Effector memory CD8-positive, alpha-beta T cell (primary cell): ENCODE results near the gene CARMIL3.
"Not testable (repeated sequence)": the region's sequence is repeated elsewhere in the genome, so short reads cannot be mapped to it uniquely, and the experiment has no call there.

Experiments
- ATAC-seq: fragments of 150-1000 bp; cut with Tn5 transposase; replicated peaks from 2 replicates; pipeline ENCODE4 v1.10.0; 2021; ENCODE audit warnings: mild to moderate bottlenecking, moderate library complexity
- DNase-seq, 3 experiments: peaks; one replicate each; pipeline ENCODE4 v3.0.0; 2021
- H3K27ac Mint-ChIP-seq, 2 donors: one replicate each; pipeline ENCODE4 v1.8.0; 2022; ENCODE audit warnings: mild to moderate bottlenecking in 2 of 2, mixed read lengths in 2 of 2, moderate library complexity in 2 of 2
- H3K27me3 Mint-ChIP-seq, 2 donors: one replicate each; pipeline ENCODE4 v1.8.0; 2022; ENCODE audit warnings: mixed read lengths in 2 of 2
- H3K36me3 Mint-ChIP-seq: one replicate; pipeline ENCODE4 v1.8.0; 2022; ENCODE audit warnings: mild to moderate bottlenecking, moderate library complexity, mixed read lengths; ENCODE audit not compliant: insufficient read depth
- H3K4me1 Mint-ChIP-seq, 2 donors: one replicate each; pipeline ENCODE4 v1.8.0; 2022; ENCODE audit warnings: low read depth in 2 of 2, mixed read lengths in 2 of 2
- H3K4me3 Mint-ChIP-seq, 2 donors: one replicate each; pipeline ENCODE4 v1.8.0; 2022; ENCODE audit warnings: mild to moderate bottlenecking in 2 of 2, mixed read lengths in 2 of 2, moderate library complexity in 2 of 2
- H3K9me3 Mint-ChIP-seq, 2 donors: one replicate each; pipeline ENCODE4 v1.8.0; 2022; ENCODE audit warnings: mixed read lengths in 2 of 2
- total RNA-seq, 9 experiments: gene quantifications; one replicate each; lab custom pipeline; 2026; lab: John Stamatoyannopoulos, UW

CARMIL3 gene
- 2.1 to 53.7 (median 7.4) reads per million in 9 experiments for total RNA-seq

GRCh38 chr14:24051789-24052655 is at the start of gene CARMIL3:
Gene CARMIL3, plus strand, starts transcription at chr14:24052009. Its CDS starts 145 bp downstream, at chr14:24052154.
- peak within 1 kb of the TSS; percentile 24 to 72 for H3K27ac Mint-ChIP-seq
- DNase-seq, result peak; percentile 34 to 49 (median 45)
- H3K36me3 Mint-ChIP-seq, result no peaks in the 10 kb centered on the region
- peaks cover 16 to 20% of the 10 kb centered on the region in 2 donors for H3K4me1 Mint-ChIP-seq
- peak; percentile 79 for ATAC-seq
- H3K4me3 Mint-ChIP-seq, result peak within 1 kb of the TSS; percentile 78 to 85
- no peaks in the 10 kb centered on the region for H3K9me3 Mint-ChIP-seq
- peaks cover 5 to 17% of the 10 kb centered on the region in 2 donors for H3K27me3 Mint-ChIP-seq

GRCh38 chr14:24006471-24006816 is 45.4 kb upstream of the CARMIL3 start:
- H3K27ac Mint-ChIP-seq, result peak overlapping the region in 1 of 2 donors; percentile 86
- peak; percentile 47 for ATAC-seq
- H3K36me3 Mint-ChIP-seq, DNase-seq, H3K9me3 Mint-ChIP-seq, H3K27me3 Mint-ChIP-seq: not testable (repeated sequence)
- peaks cover 16 to 25% of the 10 kb centered on the region in 2 donors for H3K4me1 Mint-ChIP-seq
- H3K4me3 Mint-ChIP-seq, result peak overlapping the region in 1 of 2 donors; percentile 79

- not testable (repeated sequence) for H3K27me3 Mint-ChIP-seq, H3K36me3 Mint-ChIP-seq
These were observed 44.8 kb upstream of the CARMIL3 start for GRCh38 chr14:24006817-24007652.

GRCh38 chr14:24011051-24011450 is 40.8 kb upstream of the CARMIL3 start:
- Mint-ChIP-seq H3K4me3 (no peak overlapping the region), H3K27me3 (no peaks in the 10 kb centered on the region), H3K27ac (peak overlapping the region in 1 of 2 donors; percentile 29), H3K9me3 (no peaks in the 10 kb centered on the region), H3K4me1 (peaks cover 16 to 25% of the 10 kb centered on the region in 2 donors), H3K36me3 (no peaks in the 10 kb centered on the region)
- DNase-seq (no peak), ATAC-seq (no peak)

More at GRCh38 chr14:24006817-24007652, 44.8 kb upstream of the CARMIL3 start:
- peaks cover 16 to 25% of the 10 kb centered on the region in 2 donors for H3K4me1 Mint-ChIP-seq
- not testable (repeated sequence) for H3K9me3 Mint-ChIP-seq
- peak overlapping the region; percentile 75 to 79 for H3K4me3 Mint-ChIP-seq
- ATAC-seq (peak; percentile 81), DNase-seq (peak; percentile 56 to 63 (median 62))
- H3K27ac Mint-ChIP-seq, result peak overlapping the region; percentile 71 to 86

GRCh38 chr14:24012726-24013273 is 39.0 kb upstream of the CARMIL3 start:
- H3K27ac Mint-ChIP-seq, H3K27me3 Mint-ChIP-seq, ATAC-seq: not testable (repeated sequence)

GRCh38 chr14:24013654-24014514 is 37.9 kb upstream of the CARMIL3 start:
- H3K9me3 Mint-ChIP-seq, result no peaks in the 10 kb centered on the region
- H3K27me3 Mint-ChIP-seq, result peaks cover 7 to 8% of the 10 kb centered on the region in 2 donors
- H3K4me3 Mint-ChIP-seq, result no peak overlapping the region
- no peaks in the 10 kb centered on the region for H3K36me3 Mint-ChIP-seq
- H3K4me1 Mint-ChIP-seq, result peaks cover 10 to 20% of the 10 kb centered on the region in 2 donors
- H3K27ac Mint-ChIP-seq, result no peak overlapping the region
- DNase-seq, result peak; percentile 55 to 69 (median 62)
- peak; percentile 99 for ATAC-seq

More at GRCh38 chr14:24012726-24013273, 39.0 kb upstream of the CARMIL3 start:
- not testable (repeated sequence) for H3K36me3 Mint-ChIP-seq, H3K9me3 Mint-ChIP-seq, H3K4me3 Mint-ChIP-seq, DNase-seq
- H3K4me1 Mint-ChIP-seq, result peaks cover 16 to 25% of the 10 kb centered on the region in 2 donors

- not testable (repeated sequence) for H3K4me1 Mint-ChIP-seq, H3K36me3 Mint-ChIP-seq, DNase-seq, H3K4me3 Mint-ChIP-seq, H3K9me3 Mint-ChIP-seq, ATAC-seq
- Mint-ChIP-seq H3K27me3 (peaks cover 8 to 11% of the 10 kb centered on the region in 2 donors), H3K27ac (peak overlapping the region in 1 of 2 donors; percentile 15)
These were observed 36.1 kb upstream of the CARMIL3 start for GRCh38 chr14:24015745-24016144.

- not testable (repeated sequence) for ATAC-seq, DNase-seq, H3K4me1 Mint-ChIP-seq, H3K36me3 Mint-ChIP-seq, H3K4me3 Mint-ChIP-seq, H3K27ac Mint-ChIP-seq, H3K9me3 Mint-ChIP-seq
- H3K27me3 Mint-ChIP-seq, result peaks cover 11 to 15% of the 10 kb centered on the region in 2 donors
These were observed 32.8 kb upstream of the CARMIL3 start for GRCh38 chr14:24018978-24019377.

- H3K9me3 Mint-ChIP-seq, H3K36me3 Mint-ChIP-seq: not testable (repeated sequence)
- peak; percentile 61 for ATAC-seq
These were observed 31.9 kb upstream of the CARMIL3 start for GRCh38 chr14:24019944-24020343.

GRCh38 chr14:24020520-24020919 is 31.3 kb upstream of the CARMIL3 start:
- not testable (repeated sequence) for H3K27ac Mint-ChIP-seq, ATAC-seq, DNase-seq, H3K9me3 Mint-ChIP-seq, H3K4me1 Mint-ChIP-seq, H3K36me3 Mint-ChIP-seq, H3K4me3 Mint-ChIP-seq
- peaks cover 11 to 16% of the 10 kb centered on the region in 2 donors for H3K27me3 Mint-ChIP-seq

More at GRCh38 chr14:24019944-24020343, 31.9 kb upstream of the CARMIL3 start:
- peaks cover 11 to 16% of the 10 kb centered on the region in 2 donors for H3K27me3 Mint-ChIP-seq
- not testable (repeated sequence) for H3K4me3 Mint-ChIP-seq, H3K4me1 Mint-ChIP-seq, H3K27ac Mint-ChIP-seq, DNase-seq

- ATAC-seq, H3K27ac Mint-ChIP-seq, H3K36me3 Mint-ChIP-seq, H3K4me1 Mint-ChIP-seq, DNase-seq, H3K9me3 Mint-ChIP-seq, H3K4me3 Mint-ChIP-seq: not testable (repeated sequence)
- peaks cover 4 to 27% of the 10 kb centered on the region in 2 donors for H3K27me3 Mint-ChIP-seq
These were observed 26.8 kb upstream of the CARMIL3 start for GRCh38 chr14:24024939-24025418.

GRCh38 chr14:24029687-24030086 is 22.1 kb upstream of the CARMIL3 start:
- H3K4me1 Mint-ChIP-seq, H3K36me3 Mint-ChIP-seq, H3K9me3 Mint-ChIP-seq, ATAC-seq, H3K27ac Mint-ChIP-seq, DNase-seq, H3K4me3 Mint-ChIP-seq: not testable (repeated sequence)
- H3K27me3 Mint-ChIP-seq, result peaks cover 4 to 20% of the 10 kb centered on the region in 2 donors
